DLD1 (cell line): ENCODE measurements around the gene RC3H2.
"Not testable (repeated sequence)": the region's sequence is repeated elsewhere in the genome, so short reads cannot be mapped to it uniquely, and the experiment has no call there.

Experiments used
- in situ Hi-C: cut with HindIII; loops from 2 replicates; pipeline ENCODE4 v1.10.0; 2017; ENCODE audit warnings: low sequenced_read_pairs

RC3H2 gene

DNA sequence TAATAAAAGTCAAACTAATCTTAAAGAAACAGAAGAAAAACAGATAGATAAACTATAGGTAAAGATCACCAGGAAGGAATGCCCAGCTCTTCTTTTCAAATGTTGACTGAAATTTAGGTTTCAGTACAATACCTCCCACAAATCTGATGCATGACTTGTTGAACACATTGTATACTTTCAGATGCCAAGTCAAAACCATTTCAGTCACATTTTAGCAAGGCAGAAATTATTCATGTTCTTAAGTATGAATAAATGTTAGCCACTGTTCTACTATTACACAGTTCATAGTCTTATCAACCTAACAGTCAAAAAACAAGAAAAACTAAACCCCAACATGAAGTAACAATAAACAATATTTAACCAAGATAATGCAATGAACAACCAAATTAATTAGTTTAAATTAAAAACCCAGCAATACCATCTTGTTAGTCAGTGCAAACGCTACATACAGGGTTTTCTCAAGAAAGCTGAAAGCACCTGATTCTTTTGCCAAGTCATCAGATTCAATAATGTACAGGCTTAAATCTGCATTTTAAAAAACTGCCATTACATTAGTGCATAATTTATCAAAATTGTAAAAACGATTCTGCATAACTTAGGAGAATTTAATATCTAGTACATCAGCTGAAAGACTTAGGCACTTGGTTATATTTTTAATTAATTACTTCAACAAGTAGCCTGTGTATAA is 56.8 kb downstream of the RC3H2 start:
- in situ Hi-C loops, result no loop called here

GRCh38 chr9:122846371-122846940 is 58.7 kb downstream of the RC3H2 start:
- in situ Hi-C loops, result no loop called here

- in situ Hi-C loops, result no loop called here
Observed at GRCh38 chr9:122845116-122845515, 60.0 kb downstream of the RC3H2 start.

DNA sequence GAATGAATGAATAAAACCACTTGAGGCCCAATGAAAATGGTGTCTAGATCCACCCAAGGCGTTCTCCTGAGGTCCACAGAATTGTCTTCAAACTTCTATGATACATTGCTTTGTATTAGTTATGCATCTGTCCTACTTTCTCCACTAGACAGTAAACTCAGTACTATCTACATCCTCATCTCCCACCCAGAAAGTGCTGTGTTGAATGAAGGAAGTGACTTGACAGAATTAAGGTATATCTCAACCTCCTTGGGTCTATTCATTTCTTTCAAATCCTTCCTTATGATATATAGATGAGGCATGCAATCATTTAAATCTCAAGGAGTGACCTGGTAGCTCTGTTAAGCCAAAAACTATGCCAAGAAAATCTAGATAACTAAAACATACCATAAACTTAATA is 61.0 kb downstream of the RC3H2 start:
- in situ Hi-C loops, result no loop called here

DNA sequence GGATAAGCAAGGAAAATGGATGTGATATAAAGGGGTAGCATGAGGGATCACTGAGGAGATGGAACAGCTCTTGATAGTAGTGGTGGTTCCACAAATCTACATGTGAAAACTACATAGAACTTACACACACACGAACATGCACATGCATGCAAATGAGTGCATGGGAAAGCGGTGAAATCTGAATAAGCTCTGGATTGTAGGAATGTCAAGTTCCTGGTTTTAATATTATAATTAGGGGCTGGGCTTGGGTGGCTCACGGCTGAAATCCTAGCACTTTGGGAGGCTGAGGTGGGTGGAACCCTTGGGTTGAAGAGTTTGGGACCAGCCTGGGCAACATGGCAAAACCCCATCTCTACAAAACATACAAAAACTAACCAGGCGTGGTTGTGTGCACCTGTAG is 63.7 kb downstream of the RC3H2 start:
- in situ Hi-C loops, result no loop called here

GRCh38 chr9:122838441-122838840 is 66.7 kb downstream of the RC3H2 start:
- in situ Hi-C loops, result not testable (repeated sequence)

DNA sequence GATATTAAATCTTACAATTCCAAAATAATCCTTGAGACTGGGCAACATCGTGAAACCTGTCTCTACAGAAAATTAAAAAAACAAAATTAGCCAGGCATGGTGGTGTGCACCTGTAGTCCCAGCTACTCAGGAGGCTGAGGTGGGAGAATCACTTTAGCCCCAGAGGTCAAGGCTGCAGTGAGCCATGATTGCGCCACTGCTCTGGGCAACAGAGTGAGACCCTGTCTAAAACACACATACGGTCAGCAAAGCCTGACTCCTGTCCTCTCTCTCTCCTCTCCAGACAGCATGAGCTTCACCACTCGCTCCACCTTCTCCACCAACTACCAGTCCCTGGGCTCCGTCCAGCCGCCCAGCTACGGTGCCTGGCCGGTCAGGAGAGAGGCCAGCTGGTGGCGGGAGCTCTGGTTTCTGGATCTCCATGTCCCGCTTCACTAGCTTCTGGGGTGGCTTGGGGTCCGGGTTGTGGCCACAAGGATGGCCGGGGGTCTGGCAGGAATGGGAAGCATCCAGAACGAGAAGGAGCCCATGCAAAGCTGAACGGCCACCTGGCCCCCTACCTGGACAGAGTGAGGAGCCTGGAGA is 67.8 kb downstream of the RC3H2 start:
- in situ Hi-C loops, result no loop called here

GRCh38 chr9:122835313-122835731 is 69.8 kb downstream of the RC3H2 start:
- in situ Hi-C loops, result no loop called here

- in situ Hi-C loops, result no loop called here
Observed at GRCh38 chr9:122832194-122832593, 73.0 kb downstream of the RC3H2 start.

- in situ Hi-C loops, result not testable (repeated sequence)
Observed at GRCh38 chr9:122828965-122829284, 76.2 kb downstream of the RC3H2 start.

DNA sequence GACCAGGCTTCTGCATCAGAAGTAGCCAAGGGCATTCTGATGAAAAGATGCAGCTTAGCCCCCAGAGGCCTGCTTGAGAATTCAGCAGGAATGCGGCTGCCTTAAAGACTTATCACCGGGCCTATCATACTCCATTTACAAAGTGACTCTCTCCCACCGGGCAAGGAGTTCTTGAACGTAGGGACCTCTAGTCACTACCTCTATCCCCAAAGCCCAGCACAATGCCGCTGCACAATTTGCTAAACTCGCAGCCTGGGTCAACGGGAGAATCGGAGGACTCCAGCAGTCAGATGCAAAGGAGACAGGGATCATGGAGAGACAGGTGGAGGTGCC is 77.4 kb downstream of the RC3H2 start:
- in situ Hi-C loops, result no loop called here

GRCh38 chr9:122822938-122823337 is 82.2 kb downstream of the RC3H2 start:
- in situ Hi-C loops, result no loop called here

- in situ Hi-C loops, result no loop called here
Observed at GRCh38 chr9:122822056-122822455, 83.1 kb downstream of the RC3H2 start.

GRCh38 chr9:122821278-122821943 is 83.7 kb downstream of the RC3H2 start:
- in situ Hi-C loops, result no loop called here

DNA sequence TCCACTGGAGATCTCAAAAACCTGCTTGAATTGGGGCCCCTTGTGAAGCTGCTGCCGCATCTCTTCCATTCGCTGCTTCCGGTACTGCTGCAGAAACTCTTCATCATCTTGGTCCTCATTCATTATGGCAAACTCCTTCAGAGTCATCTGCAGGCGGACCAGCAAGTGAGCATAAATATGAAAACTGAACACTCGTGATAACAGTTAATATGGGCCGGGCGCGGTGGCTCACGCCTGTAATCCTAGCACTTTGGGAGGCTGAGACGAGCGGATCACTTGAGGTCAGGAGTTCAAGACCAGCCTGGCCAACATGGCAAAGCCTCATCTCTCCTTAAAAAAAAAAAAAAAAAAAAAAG is 84.7 kb downstream of the RC3H2 start:
- in situ Hi-C loops, result no loop called here

DNA sequence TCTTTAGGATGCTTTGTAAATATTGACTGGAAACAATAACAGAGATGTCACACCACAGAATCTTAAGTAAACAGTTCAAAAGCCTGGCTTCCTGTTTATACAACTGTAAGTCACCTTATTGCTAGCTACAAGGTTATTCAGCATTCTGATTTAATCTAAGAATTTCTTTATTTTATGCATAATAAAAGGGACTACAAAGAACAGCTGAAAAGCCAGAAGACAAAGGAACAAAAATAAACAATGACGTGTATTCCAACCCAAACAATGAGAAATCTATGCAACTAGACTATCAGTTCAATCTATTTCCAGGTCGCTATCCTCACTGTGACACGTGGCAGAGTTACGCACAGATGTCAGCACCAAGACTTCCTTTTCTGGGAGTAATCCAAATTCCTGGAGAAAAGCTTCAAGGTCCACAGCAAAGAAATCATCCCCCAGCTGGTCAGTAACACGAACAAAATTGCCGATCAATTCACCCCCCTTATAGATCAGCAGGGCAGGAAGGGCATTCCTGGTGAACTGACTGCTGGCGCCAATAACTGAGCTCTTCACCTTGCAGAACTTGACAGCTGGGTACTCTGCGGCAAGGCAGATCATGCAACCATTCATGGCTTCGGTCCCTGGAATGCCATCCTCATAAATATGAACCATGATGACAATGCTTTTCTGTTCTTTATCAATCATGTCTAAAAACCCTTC is 85.2 kb downstream of the RC3H2 start:
- in situ Hi-C loops, result no loop called here

GRCh38 chr9:122819326-122819725 is 85.8 kb downstream of the RC3H2 start:
- in situ Hi-C loops, result no loop called here

GRCh38 chr9:122816163-122816867 is 88.8 kb downstream of the RC3H2 start:
- in situ Hi-C loops, result no loop called here

- in situ Hi-C loops, result no loop called here
Observed at GRCh38 chr9:122815544-122815943, 89.6 kb downstream of the RC3H2 start.

- in situ Hi-C loops, result no loop called here
Observed at GRCh38 chr9:122814545-122814944, 90.6 kb downstream of the RC3H2 start.

GRCh38 chr9:122812736-122813135 is 92.4 kb downstream of the RC3H2 start:
- in situ Hi-C loops, result no loop called here
